HG03060 (cell line): ENCODE data around the gene TNS1.

Source experiments
- ATAC-seq: cut with Tn5 transposase; IDR thresholded peaks from one replicate; pipeline ENCODE4 v1.9.1; 2021; ENCODE audit warnings: low read depth, moderate number of reproducible peaks; ENCODE audit not compliant: unreplicated experiment

The TNS1 gene

DNA sequence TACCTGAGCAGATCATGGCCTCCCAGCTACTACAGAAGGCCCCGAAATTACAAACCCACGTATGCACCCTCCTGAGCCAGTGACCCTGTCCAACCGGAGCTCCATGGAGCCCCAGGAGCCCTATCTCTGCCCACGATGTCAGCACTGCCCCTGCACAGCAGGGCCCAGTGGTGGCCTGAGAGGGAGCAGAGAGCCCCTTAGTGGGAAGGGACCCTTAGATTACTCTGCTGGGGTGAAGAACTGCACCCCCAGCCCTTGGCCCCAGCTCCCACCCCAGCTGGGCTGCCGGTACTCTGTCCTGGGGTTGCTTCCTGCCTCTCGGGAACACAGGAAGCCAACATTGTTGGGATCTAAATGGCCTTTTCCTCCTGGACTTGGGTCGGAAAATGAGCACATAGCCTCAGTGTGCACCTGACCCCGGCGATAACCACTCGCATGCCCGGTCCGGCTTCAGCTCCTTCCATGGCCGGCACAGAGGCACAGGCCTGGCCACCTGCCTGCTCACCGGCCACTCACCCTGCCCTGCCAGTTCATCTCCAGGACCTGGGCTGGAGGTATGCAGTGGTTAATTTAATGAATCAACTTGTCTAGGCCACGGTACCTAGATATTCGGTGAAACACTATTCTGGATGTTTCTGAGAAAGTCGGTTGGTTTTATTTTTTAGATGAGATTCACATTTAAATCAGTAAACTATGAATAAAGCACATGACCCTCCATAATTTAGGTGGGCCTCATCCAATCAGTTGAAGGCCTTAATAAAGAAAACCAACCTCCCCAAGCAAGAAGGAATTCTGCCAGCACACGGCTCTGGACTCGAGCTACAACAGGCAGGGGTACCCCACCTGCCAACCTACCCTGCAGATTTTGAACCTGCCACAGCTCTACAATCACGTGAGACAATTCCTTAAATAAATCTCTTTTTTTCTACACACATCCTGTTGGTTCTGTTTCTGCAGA is 19.2 kb downstream of the TNS1 start:
- no peak for ATAC-seq

DNA sequence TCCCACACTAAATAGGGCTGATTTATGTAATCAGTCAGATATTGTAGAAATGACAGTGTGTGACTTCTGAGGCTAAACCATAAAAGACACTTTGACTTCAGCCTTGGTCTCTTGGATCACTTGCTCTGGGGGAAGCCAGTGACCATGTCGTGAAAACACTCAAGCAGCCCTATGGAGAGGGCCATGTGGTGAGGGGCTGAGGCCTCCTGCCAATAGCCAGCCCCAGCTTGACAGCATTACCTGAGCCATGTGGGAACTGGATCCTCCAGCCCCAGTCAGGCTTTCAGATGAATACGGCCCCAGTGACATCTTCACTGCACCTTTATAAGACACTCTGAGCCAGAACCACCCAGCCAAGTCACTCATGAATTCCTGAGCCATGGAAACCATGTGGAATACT is 20.8 kb downstream of the TNS1 start:
- no peak for ATAC-seq

DNA sequence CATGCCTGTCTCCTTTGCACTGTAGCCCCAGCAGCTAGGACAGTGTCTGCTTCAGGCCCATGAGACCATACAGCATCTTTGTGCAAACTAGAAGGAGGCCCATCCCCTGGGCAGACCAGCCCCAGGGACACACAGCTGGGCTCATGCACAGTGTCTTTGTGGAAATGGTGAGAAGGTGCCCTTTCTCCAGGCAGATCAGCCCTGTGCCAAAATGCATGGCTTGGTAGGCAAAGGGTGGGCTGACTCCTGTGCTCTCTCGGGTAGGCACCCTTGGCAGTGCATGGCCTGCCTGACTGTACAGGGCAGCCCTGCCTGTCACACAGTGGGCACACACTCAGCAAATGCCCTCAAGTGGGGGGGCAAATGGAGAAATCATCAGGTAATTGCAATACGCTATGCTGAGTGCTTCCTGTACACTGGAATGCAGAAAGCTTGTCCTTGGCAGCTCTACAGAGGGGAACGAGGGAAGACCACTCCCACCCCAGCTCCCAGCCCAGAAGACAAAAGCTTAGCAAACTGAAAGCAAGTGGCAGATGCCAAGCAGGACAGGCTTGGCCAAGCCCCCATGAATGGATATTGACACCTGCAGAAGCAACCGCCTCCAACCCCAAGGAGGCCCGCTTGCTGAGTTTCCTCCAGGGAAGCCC is 21.6 kb downstream of the TNS1 start:
- no peak for ATAC-seq

DNA sequence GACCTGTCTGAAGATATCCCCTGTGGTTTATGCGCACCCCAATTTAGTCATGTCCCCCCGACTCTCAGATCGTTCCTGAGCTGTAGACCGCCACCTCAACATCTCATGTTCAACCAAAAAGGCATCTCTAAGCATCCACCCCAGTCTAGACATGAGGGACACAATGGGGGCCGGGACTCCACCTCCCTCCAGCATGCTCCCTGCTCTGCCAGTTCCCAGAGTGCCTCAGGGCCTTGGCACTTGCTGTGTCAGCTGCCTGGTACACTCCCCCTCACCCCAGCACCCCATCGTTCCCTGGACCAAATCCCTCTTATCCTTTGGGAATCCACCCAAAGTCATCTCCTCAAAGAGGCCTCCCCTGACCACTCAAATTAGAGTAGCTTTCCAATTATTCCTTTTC is 22.2 kb downstream of the TNS1 start:
- ATAC-seq: no peak

DNA sequence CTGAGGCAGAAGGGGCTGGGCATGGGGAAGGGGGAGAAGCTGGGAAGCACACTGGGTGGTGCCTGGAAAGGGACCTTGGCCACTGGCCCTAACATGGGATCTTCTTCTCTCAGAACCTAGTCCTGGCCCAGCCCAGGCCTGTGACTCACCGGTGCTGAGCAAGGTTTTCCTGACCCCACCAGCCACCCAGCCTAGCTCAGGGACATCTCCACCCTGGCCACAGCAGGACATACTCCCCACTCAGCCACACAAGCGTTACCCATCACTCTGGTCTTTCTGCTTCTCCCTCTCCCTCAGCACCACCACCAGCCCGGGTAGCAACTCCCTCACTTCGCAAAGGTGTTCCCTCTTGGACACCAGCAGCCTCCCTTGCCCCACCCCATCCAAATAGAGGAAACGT is 22.8 kb downstream of the TNS1 start:
- ATAC-seq: no peak

DNA sequence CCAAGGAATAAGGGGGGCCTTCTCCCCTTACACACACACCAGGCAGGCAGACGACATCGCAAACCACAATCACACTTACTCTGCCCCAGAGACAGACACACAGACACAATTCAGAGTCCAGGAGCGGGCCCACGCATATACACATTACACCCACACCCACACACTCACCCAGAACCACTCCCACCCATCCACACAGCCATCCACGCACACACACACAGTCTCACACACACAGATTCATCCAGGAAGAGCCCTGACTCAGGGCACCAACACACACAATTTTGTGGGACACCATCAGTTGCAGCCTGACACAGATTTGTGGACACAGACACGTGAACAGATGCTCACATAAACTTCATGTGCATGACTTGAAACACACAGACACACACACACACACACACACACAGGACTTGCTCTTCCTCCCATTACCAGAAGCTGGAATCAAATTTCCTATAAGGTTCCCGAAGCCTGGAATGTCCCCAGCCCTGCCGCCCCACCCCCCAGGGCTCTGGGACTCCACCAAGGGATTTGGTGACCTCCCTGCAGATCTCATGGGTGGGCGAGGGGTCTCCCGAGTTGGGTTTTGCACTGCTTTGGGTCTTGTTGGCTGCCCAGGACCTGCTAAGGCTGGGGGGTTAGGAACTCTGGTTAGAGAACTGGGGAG is 23.5 kb downstream of the TNS1 start:
- ATAC-seq: no peak

DNA sequence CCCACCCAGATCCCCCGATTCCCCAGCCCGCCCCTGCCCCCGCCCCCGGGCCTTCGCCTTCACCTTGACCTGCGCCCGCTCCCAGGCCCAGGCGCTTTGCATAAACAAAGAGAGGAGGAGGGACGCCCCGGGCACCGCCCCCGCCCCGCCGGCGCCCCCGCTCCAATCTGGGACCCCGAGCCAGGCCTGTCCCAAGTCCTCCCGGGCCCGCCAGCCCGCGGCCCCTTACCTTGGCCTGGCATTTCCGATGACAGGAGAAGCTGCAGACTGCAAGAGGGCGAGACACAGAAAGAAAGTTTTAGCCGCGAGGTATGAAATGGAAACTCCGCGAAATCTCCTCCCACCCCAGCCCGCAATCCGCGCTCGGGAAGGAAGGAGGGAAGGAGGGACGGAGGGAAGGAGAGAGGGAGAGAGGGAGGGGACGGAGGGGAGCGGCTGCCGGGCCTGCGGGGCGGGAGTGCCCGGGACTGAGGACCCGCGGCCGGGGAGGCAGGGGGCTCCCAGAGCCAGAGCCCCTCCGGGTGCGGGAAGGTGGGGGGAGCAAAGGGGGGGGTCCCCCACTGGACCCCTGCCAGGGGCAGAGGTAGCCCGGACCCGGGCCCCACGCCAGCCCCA is 24.2 kb downstream of the TNS1 start:
- ATAC-seq: no peak

DNA sequence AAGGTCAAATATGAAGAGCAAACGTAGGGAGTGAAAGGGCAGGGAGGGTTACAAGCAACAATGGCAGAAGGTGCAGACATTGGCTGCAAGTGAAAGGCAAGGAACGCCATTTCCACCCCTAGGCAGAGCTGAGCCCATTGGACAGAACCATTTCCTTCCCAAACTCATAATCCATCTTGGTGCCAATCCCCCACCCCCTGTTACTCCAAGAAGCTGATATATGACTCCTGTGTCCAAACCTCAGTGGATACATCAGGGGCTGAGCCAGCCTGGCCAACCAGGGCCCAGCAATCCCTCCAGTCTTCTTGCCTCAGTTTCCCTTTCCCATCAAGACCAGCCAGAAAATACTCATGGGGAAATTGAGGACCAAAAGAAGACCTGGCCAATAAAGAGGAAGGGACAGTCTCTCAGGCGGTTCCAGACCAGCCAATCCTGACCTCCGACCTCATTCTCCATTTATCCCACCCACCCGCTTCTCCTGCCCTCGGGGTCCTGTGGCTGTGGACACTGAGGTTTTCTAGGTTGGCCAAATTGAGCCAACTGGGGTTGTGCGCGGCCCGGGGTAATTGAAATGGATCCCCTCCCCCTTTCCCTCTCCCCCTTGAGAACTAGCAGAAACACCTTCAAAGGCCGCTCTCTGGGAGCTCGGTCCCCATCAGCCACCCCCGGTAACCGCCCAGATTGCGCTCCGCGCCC is 24.8 kb downstream of the TNS1 start:
- no peak for ATAC-seq

DNA sequence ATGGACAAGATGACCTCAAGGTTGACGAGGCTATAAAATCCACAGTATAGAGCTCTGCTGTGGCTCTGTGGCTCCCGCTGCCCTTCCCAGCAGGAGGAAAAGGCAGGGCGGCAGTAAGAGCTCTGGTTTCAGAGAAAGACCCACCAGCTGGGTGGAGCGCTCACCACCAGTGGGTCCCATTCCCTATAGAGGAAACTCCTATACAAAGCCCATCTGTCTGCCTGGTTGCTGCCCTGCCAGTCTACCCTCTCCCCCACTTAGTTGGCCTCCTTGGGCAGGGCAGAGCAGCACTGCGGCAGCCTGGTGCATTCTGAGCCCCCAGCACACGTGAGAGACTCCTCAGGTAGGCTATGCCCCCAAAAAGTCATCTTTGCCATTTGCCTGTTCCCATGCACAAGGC is 26.5 kb downstream of the TNS1 start:
- ATAC-seq: no peak

DNA sequence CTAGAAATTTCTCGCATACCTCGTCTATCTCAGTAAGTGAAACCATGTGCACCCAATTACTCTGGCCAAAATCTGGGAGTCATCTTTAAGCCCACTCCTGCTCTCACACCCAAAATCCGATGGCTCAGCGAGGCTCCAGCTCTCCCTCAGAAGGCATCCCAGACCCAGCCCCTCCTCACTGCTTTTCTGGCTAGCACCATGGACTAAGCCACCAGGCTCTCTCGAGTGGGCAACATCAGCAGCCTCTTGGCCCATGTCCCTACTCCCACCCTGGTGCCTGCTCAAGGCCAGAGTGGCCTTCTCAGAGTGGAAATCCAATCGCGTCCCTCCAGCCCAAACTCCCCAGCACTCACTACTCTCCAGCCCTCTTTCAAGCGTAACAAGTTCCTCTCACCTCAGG is 27.2 kb downstream of the TNS1 start:
- ATAC-seq: no peak

DNA sequence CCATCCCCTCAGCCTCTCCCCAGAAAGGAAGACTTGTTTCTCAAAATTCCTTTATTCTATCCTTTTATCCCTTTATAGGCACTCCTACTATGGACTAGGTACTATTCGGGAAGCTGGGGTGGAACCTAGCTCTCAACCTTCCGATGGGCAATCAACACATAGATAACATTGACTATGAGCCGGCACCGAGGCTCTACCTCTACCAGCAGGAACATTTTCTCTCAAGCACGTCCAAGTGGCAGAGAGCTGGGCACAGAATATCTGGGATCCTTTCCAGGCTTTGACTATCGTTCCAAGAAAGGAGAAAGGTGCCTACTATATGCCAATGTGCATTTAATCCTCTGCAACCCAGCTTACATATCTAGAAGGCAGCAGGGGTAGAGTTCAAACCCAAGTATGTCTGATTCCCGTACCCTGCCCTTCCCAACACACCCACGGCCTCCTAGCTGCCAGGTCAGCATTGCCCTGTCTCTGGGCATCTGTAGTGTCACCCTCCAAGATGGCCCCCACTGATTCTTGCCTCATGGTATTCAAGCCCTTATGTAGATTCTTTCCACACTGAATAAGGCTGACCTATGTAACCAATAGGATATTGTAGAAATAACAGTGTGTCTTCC is 28.3 kb downstream of the TNS1 start:
- no peak for ATAC-seq

DNA sequence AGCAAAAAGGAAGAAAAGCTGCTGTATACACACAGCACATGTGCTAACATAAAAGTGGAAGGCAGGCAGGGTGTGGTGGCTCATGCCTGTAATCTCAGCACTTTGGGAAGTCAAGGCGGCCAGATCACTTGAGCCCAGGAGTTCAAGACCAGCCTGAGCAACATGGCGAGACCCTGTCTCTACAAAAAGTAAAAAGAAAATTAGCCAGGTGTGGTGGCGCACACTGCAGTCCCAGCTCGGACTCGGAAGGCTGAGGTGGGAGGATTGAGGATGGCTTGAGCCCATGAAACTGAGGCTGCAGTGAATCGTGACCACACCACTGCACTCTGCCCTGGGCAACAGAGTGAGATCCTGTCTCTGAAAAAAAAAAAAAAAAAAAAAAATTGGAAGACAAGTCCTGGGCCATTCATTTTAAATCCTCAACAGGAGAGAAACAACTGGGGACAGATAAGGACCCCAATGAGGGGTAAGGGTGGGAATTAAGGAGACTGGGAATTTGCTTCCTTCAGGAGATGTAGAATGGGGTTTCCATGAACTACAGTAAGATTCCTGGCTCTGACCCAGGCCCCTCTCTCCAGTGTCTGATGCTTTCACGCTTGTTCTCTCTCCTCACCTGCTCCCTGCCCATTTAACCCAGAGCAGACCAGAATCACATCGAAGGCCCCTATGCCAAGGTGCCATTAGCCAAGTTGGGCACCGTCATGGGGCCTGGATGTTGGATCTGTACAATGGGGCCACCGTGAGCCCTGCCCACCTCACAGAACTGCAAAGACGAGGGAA is 29.6 kb downstream of the TNS1 start:
- ATAC-seq: no peak

DNA sequence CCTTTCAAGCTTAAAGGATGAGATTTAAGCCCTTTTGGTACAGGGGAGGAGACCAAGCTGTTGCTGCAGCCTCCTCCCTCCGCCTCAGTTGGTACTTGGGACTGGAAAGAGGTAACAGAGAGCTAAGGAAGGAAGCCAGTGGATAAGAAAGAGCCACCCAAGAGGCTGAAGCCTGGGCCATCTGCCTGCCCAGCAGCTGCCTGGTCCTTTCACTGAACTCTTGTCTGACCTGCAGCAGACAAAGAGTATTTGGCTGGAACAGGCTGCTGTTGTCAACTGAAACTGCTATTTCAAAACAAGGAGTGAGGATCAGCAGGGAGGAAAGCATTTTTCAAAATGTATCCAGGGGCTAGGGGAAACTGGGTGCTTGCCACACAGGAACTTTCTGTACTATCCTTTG is 30.3 kb downstream of the TNS1 start:
- ATAC-seq: no peak

DNA sequence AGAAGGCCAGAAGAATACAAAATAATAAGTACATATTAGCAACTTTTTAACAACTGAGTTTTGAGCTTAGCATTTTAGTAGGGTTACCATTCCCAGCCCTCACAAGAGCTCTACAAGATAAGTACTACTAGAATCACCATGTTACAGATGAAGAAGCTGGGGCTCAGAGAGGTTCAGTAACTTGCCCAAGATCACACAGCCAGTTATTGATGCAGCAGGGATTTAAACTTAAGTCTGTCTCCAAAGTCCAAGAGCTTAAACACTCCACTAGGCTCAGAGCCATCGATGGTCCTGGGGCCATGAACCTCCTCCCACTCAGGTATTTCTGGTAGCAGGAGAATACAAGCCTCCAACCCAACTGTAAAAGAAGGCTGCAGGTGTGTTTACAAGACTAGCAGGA is 30.8 kb downstream of the TNS1 start:
- no peak for ATAC-seq

DNA sequence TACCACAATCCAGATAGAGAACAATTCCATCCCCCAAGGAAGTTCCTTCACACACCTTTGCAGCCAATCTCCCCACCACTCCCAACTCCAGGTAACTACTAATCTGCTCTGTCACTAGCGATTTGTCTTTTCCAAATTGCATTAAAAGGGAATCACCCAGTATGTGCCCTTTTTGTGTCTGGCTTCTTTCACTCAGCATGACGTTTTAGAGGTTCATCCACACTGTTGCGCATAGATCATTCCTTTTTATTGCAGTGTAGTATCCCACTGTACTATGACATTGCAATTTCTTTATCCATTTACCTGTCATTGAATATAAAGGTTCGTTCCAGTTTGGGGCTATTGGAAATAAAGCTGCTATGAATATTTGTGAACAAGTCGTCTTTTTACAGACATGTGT is 31.6 kb downstream of the TNS1 start:
- no peak for ATAC-seq

DNA sequence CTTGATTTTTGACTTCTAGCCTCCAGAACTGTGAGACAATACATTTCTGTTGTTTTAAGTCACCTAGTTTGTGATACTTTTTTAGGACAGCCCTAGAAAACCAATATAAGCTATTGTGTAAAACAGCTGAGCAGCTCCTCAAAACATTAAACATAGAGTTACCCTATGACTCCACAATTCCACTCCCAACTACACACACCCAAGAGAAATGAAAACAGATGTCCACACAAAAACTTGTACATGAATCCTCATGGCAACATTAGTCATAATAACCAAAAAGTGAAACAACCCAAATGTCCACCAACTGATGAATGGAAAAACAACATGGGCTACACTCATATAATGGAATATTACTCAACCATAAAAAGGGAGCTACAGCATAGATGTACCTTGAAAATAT is 32.6 kb downstream of the TNS1 start:
- no peak for ATAC-seq

DNA sequence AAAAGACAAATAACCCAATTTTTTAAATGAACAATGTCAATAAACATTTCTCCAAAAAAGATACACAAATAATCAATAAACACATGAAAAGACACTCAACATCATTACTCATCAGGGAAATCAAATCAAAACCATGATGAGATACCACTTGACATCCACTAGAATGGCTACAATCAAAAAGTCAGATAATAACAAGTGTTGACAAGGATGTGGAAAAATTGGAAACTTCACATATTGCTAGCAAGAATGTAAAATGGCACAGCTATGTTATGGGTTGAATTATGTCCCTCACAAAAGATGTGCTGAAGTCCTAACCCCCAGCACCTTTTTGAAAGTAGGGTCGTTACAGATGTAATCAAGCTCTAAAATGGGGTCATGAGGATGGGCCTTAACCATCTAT is 33.2 kb downstream of the TNS1 start:
- no peak for ATAC-seq

DNA sequence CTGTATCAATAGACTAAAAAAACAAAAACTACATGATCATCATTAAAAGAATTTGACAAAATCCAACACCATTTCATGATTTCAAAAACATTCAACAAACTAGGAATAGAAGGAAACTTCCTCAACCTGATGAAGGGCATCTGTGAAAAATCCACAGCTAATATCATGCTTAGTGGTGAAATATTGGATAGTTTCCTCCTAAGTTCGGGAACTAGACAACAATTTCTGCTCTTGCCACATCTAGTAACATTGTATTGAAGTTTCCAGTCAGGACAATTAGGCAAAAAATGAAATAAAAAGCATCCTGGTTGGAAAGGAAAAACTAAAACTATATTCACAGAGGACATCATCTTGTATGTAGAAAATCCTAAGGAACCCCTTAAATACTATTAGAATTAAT is 34.8 kb downstream of the TNS1 start:
- no peak for ATAC-seq

DNA sequence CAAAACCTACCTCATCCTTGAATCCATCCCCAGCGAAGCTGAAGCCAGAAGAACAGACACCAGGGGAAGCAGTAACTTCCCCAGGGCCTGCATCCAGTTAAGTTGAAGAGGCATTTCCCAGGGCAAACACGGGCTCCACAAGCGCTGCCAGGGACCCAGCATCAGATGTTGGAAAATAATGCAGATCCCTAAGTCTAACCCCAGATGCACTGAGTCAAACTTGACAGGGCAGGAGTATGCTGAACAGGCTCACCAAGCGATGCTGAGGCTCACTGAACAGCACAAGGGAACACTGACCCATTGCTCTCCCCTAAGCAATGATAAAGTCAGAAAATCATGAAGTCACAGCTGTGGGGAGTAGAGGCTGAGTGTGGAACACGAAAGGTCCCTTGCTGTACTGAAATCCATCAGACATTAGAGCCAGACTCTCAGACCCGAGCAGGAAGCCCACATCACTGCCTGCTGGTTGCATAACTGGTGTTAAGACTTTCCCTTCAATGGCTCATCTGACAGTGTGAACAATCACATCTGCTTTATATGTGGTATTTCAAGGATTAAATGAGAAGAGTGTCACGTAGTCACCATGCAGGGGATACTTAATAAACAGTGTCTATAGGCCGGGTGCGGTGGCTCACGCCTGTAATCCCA is 36.2 kb downstream of the TNS1 start:
- ATAC-seq: no peak
